HG03196 (cell line): Measurements from ENCODE around the gene ROBO4.

Experiments used
- ATAC-seq: cut with Tn5 transposase; IDR thresholded peaks from one replicate; pipeline ENCODE4 v1.9.1; 2021; ENCODE audit not compliant: unreplicated experiment

The ROBO4 gene

GRCh38 chr11:124844664-124845079 lies 53.0 kb downstream of the ROBO4 start:
- no peak for ATAC-seq

DNA sequence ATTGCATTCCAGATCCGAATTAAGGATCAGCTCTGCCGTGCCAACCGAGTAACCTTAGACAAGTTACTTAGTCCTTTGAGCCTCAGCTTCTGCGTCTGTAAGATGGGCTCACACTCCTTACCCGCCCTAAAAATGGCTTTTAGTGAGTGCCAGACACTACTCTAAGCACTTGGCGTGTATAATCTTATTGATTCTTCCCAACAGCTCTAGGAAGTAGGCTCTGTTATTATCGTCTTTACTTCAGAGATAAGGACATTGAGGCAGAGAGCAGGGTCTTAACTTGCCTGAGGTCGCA lies 54.1 kb downstream of the ROBO4 start:
- ATAC-seq = no peak

DNA sequence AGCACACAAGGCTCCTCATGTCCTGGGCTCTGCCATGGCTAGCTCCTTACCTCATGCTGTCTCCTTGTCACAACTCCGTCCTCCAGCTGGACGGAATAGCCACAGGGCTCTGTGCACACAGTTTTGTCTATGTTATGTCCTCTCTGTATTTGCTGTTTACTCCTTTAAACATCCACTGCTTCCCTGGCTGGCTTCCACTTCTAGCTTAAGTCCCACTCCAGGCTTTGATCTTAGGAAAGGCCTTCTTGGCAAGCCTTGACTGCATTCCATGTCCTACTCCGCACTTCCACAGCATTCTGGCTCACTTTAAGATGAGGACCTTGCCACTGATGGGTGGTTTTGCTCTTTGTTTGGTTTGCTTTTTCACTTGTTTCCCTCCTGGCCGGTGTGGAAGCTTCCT lies 55.4 kb downstream of the ROBO4 start:
- no peak for ATAC-seq

DNA sequence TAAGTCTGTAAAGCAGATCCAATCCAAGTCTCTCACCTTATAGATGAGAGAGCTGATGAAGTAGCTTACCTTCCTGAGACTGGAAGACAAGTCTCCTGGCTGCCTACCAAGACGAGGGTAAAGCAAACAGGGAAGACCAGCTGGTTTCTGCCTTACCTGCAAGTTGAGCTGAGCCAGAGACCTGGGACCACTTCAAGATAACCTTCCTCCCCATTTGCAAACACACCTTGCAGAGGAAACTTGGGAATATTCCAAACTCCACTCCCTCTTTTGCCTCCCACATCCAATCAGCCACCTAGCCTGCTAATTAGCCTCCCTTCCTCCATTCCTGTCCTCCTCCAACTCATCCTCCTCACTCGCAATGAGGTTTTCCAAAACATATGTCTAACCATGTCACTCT lies 55.8 kb downstream of the ROBO4 start:
- ATAC-seq = no peak

- no peak for ATAC-seq
Observed at GRCh38 chr11:124841201-124841600, 56.5 kb downstream of the ROBO4 start.

GRCh38 chr11:124840666-124841065 lies 57.0 kb downstream of the ROBO4 start:
- ATAC-seq = no peak

DNA sequence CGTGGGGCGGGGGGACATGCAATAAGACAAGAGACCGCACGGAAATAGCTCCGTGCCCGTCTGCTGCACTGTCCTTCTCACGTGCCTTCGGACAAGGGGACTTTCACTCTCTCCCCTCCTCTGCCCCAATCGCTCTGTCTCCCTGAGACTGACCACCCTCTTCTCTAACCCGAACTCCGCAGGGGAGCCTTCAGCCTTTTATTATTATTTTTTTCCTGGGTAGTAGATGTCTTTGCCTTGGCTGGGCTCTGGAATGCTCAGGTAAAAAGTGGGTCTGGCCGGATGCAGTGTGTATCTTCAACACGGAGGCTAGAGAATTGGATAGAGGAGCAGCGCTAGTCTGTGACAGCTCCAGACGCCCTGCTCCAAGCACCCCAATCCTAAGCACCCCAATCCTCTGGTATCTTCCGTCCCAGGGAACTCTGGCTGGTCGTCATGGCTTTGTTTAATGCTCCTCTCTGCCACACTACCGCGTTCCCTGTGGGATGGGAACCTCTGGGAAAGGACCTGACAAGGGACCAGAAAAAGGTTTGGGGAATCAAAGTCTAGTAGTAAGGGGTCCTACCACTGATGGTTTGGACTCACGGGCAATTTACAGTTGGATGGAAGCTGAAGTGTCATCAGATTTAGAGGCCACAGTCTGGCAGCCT lies 57.6 kb downstream of the ROBO4 start:
- no peak for ATAC-seq

DNA sequence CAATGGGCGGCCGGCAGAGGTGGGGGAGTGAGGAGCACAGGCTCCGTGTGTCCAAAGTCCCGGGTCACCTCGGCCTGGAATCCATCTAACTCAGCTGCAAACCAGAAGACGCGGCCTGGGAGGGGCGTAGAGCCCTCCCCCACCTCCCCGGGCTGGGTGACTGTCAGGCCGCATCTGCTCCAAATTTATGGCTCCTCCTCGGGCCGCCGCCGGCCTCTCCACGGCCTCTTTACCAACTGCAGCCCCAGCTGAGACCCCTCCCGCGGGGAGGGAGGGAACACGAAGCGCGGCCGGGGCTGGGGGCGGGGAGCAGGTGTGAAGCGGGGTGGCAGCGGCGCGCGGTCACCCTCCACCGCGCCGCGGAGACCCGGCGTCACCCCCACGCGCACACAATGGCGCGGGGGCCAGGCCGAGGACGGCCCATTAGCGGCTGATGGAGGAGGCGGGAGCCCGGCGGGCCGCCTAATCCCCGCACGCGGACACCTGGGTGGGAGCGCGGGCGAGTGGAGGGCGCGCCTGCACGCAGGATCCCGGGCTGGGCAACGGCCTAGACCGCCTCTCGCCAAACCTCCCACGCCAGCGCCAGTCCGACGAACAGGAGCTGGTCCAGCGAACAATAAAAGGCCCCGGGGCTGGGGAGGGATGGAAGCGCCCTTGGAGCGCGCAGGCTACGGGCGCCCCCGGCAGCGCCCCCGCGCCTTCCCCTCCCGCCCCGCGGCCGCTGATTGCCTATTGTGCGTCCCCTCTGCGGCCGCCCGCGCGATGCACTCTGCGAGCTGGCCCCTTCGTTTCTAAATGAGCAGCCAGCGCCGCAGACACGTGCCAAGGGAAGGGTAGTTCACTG lies 58.3 kb downstream of the ROBO4 start:
- no peak for ATAC-seq

DNA sequence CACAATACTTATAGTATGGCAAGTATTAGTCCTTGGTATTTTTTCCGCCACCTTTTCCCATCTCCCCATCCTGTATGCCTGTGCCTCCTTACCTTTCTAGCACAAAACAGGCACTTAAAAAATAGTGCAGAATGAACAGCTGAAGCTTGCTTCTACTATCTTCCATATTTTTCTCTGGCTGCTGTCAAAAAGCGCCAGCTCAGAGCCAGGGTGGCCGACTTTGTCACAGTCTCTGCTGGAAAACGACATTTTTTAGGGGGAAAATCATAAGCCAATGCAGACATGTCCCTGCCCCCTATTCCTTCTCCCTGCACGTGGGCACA lies 58.9 kb downstream of the ROBO4 start:
- no peak for ATAC-seq

GRCh38 chr11:124837491-124837856 lies 60.2 kb downstream of the ROBO4 start:
- ATAC-seq = no peak

GRCh38 chr11:124835918-124836317 lies 61.7 kb downstream of the ROBO4 start:
- ATAC-seq = no peak

DNA sequence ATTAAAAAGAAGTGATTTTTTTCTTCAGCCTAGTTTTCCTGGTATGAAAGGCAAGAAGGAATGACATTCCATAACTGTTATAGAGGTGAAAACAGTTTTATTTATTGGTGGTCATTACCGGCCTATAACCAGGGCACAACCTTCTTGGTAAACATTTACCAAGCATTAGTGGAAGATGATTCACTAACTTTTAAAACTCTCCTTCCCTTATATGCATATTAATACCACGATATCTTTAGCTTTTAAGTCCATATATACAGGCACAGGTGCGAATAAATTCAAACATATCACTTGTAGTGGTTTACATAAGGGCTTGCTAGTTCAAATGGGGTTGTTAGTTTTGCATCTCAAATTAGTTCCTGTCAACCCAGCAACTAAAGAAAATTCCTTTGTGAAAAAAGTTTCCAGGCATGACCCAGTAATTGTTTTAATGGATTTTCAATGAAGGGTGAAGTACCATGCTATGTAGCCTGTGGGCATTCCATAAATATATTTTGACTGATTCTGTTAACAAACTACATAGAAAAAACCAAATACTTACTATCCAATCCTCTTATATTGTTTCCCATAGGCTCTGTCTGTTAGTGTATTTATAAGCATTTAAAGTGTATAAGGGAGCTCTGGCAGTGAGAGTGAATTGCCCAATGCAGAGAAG lies 63.0 kb downstream of the ROBO4 start:
- ATAC-seq = no peak
